Fibroblast of upper back skin (primary cell): ENCODE results near the gene KCNE5.
"Not testable (repeated sequence)": the region's sequence is repeated elsewhere in the genome, so short reads cannot be mapped to it uniquely, and the experiment has no call there.

Experiments used
- DNase-seq: peaks from one replicate; pipeline ENCODE4 v3.0.0-alpha.2; 2013

KCNE5 gene, protein sequence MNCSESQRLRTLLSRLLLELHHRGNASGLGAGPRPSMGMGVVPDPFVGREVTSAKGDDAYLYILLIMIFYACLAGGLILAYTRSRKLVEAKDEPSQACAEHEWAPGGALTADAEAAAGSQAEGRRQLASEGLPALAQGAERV

DNA sequence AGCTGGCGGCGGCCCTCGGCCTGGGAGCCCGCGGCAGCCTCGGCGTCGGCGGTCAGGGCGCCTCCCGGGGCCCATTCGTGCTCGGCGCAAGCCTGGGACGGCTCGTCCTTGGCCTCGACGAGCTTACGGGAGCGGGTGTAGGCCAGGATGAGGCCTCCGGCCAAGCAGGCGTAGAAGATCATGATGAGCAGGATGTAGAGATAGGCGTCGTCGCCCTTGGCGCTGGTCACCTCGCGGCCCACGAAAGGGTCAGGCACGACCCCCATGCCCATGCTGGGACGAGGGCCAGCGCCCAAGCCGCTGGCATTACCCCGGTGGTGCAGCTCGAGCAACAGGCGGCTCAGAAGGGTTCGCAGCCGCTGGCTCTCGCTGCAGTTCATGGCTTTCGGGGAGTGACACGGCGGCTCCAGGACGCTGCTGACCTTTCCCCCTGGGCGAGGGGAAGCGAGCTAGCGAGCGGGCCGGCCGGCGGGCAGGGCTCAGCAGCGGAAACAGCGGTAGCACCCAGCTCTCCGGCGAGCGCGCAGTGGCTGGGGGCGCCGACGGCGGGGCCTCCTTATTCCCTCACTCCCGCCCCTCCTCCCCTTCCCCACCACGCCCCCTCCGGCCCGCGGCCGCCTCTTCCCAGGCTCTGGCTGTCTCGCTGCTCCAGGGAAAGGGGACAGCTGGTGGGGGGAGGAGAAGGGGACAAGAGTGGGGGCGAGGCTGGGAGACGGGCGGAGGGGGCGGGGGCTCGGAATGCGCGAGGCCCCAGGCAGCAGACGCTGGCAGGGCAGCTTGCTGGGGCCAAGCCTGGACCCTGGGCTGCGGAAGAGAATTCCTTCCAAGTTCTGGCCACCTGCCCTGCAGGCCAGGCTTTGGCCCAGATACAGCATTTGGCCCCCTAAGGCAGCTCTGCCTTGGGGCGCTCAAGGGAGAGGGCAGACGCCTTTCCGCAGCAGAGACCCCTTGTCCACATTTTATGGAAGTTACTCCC is at the start of gene KCNE5:
Gene KCNE5 (minus strand): TSS at position 532 of the 976 bp plus-strand sequence. CDS start 152 bp downstream, at position 380.
- no peak for DNase-seq

DNA sequence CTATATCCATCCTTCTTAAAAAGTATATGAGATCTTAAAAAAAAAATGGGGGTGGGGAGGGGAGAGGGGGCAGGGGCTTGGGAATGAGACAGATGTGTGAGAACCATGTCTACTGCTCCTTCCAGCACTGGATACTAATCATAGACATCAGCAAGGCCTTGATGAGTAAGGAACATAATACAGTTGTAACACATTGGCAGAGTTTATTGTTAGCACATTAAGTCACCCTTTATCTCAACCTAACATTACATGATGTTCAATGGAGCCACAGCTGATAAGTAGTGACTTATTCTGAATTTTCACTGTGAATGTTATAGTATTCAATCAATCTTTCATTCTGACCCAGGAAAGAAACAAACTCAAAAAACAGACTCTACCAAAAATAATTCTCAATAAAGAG is 47.3 kb upstream of the KCNE5 start:
- no peak for DNase-seq

GRCh38 chrX:109671170-109671569 is 46.2 kb upstream of the KCNE5 start:
- DNase-seq: not testable (repeated sequence)

GRCh38 chrX:109667986-109668385 is 43.0 kb upstream of the KCNE5 start:
- no peak for DNase-seq

DNA sequence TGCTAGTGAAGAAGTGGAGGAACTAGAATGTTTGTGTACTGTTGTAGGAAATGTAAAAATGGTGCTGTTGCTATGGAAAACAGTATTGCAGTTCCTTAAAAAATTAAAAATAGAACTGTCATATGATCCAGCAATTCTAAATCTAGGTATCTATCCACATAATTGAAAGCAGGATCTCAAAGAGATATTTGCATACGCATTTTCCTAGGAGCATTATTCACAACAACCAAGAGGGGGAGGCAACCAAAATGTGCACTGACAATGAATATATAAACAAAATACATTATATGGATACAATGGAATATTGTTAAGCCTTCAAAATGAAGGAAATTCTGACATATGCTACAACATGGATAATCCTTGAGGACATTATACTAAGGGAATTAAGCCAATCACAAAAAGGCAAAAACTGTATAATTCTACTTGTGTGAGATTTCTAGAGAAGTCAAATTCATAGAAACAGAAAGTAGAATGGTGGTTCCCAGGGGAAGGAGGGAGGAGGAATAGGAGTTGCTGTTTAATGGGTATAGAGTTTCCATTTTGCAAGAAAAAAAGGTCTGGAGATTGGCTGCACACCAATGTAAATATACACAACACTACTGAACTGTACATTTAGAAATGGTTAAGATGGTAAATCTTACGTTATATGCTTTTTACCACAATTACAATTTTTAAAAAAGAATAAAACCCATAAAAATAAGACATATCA is 35.6 kb upstream of the KCNE5 start:
- no peak for DNase-seq

DNA sequence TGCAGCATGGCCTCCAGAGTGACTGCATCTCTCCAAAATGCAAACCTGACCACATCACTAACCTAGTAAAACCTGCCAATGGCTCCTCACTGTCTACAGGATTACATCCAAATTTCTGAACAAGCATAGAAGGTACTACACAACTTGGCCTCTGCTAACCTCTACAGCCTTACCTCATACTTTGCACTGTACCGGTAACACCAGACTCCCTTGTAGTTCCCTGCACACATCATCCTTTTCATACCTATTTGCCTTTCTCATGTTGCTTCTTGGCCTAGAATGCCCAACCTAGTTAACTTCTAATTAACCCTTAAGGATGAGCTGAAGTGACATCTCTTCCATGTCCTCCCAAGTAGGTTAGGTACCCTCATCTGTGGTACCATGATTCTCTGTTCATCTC is 33.4 kb upstream of the KCNE5 start:
- no peak for DNase-seq

DNA sequence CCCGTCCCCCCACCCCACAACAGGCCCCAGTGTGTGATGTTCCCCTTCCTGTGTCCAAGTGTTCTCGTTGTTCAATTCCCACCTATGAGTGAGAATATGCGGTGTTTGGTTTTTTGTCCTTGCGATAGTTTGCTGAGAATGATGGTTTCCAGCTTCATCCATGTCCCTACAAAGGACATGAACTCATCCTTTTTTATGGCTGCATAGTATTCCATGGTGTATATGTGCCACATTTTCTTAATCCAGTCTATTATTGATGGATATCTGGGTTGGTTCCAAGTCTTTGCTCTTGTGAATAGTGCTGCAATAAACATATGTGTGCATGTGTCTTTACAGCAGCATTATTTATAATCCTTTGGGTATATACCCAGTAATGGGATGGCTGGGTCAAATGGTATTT is 32.4 kb upstream of the KCNE5 start:
- not testable (repeated sequence) for DNase-seq

DNA sequence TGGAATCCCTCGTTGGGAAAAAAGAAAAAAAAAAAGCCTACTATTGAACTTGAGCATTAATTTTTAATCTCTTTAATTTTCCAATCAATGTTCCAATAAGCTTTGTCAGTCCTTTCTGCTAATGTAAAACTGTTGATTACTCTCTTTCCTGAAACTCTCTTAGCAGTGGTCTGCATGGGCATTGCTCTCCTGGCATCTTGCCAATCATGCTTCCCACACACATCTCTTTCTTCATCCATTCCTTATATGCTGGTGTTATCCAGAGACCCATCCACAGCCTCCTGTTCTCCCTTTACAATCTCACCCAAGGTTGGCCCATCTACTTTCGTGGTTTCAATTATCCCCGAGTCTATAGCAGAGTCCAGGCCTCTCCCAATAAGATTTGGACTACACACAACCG is 31.8 kb upstream of the KCNE5 start:
- DNase-seq: no peak

GRCh38 chrX:109655502-109656201 is 30.7 kb upstream of the KCNE5 start:
- DNase-seq: no peak

DNA sequence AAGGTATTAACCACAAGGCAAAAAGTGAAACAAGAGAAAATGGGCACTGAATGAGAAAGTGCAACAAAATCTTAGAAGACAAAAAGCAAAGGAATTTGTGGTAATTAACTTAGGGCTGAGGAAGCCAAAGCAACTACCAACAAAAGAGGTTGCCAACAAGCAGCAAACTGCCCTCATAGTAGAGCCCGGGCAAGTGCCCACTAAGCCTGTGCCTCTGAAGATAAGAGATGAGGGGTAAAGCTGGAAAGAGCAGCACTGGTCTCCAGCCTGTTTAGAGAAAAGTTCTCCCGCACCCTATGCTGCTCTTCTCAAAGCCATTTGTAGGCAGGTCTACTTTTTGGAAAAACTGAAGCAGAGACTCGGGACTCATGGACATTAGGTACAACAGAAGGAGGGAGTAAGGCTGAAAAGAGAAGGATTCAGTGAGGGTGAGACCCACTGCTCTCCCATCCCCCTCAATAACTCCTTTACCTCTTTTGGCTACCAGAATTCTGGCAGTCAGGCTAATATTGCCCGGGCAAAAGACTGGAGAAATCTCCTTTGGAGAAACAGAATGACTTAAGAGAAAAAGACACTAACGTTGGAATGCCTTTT is 29.6 kb upstream of the KCNE5 start:
- no peak for DNase-seq

GRCh38 chrX:109644671-109645070 is 19.7 kb upstream of the KCNE5 start:
- DNase-seq: not testable (repeated sequence)

- DNase-seq: no peak
Measured at GRCh38 chrX:109643687-109644086, 18.7 kb upstream of the KCNE5 start.

DNA sequence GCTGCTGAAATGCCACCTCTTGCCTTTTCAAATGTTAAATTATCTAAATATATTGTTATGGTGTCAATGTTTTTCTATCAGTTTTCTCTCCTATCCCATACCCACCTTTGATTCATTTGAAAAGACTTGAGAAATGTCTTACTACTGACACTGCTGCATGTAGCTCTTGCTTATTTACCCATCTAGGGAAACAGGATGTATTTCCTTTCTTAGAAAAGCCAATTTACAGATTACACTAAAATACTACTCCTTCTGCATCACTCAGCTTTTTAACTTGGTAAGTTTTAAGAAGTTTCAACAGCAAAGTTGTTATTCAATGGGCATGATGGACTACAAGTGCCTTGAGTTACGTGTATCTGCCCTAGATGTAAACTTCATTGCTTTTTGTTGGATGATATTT is 13.2 kb upstream of the KCNE5 start:
- DNase-seq: no peak

GRCh38 chrX:109637477-109637876 is 12.5 kb upstream of the KCNE5 start:
- not testable (repeated sequence) for DNase-seq

- peak; percentile 19 for DNase-seq
Measured at GRCh38 chrX:109635146-109635545, 10.2 kb upstream of the KCNE5 start.

GRCh38 chrX:109632906-109633504 is 8.0 kb upstream of the KCNE5 start:
- DNase-seq: peak; percentile 12

- DNase-seq: no peak
Measured at GRCh38 chrX:109629310-109629709, 4.3 kb upstream of the KCNE5 start.

- no peak for DNase-seq
Measured at GRCh38 chrX:109626637-109627036, 1.7 kb upstream of the KCNE5 start.

- no peak for DNase-seq
Measured at GRCh38 chrX:109623997-109624396, 975 bp downstream of the KCNE5 start.

DNA sequence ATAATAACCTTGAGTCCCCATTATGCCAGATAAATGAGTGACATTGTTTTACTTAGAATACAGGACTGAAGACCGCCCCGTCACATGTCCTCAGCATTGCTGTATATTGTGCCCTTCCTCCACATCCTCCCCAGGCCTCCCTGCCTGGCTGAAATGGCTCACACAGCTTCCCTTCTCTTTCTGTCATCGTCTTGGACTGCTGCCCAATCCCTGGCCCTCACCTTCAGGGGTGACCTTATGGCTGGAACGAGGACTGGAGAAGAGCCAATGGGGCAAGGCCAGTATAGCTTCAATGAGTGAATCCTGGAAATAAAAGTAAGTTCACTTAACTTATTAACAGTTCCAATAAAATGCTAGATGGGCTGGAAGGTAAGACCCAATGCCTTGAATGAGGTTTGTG is 2.7 kb downstream of the KCNE5 start:
- DNase-seq: no peak

DNA sequence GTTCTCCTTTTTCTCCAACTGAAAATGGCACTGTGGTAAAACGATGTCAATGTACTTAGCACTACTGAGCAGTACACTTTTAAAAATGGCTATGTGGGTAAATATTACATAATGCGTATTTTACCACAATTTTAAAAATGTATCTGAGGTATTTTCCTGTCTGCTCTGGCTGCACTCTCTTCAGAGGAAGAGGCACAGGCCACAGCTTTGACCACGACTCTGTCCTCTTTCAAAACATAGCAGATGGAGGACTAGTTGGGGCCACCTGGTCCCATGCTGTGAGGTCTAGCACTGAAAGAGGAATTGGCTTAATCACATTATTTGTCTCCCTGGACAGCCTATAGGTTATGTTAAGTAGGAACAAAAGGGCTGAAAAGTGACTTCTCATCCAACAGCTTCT is 5.2 kb downstream of the KCNE5 start:
- no peak for DNase-seq

GRCh38 chrX:109614951-109615350 is 10.0 kb downstream of the KCNE5 start:
- DNase-seq: no peak
